Esophagus (tissue), 2 donors: ENCODE measurements around the gene SULF2. TPM values are rescaled to one million over a fixed set of nuclear protein-coding genes. Genes with fewer than 3 reads are reported as not detected.

Experiments used
- H3K27ac ChIP-seq, 2 donors: one replicate each; pipeline ENCODE4 v1.5.1; 2013; ENCODE audit warnings: low read depth in 2 of 2, mild to moderate bottlenecking in 2 of 2, inconsistent platforms in 1 of 2, low read length in 1 of 2, moderate library complexity in 1 of 2
- H3K27me3 ChIP-seq, 2 donors: one replicate each; pipeline ENCODE4 v1.6.1; 2013; ENCODE audit warnings: low read length in 2 of 2, control low read depth in 1 of 2, mild to moderate bottlenecking in 1 of 2; ENCODE audit not compliant: insufficient read depth in 2 of 2, control insufficient read depth in 1 of 2
- H3K36me3 ChIP-seq, 2 donors: one replicate each; pipeline ENCODE4 v1.6.1; 2013; ENCODE audit warnings: low read length in 1 of 2; ENCODE audit not compliant: control insufficient read depth in 2 of 2, insufficient read depth in 2 of 2
- H3K4me1 ChIP-seq, 2 donors: one replicate each; pipeline ENCODE4 v1.6.1; 2013; ENCODE audit warnings: low read length in 1 of 2; ENCODE audit not compliant: control insufficient read depth in 2 of 2, insufficient read depth in 2 of 2
- H3K4me3 ChIP-seq, 2 donors: one replicate each; pipeline ENCODE4 v1.5.1; 2013; ENCODE audit warnings: low read length in 2 of 2, mild to moderate bottlenecking in 2 of 2, low read depth in 1 of 2, moderate library complexity in 1 of 2
- H3K9me3 ChIP-seq, 2 donors: one replicate each; pipeline ENCODE4 v1.6.1; 2013; ENCODE audit warnings: mild to moderate bottlenecking in 2 of 2, low read depth in 1 of 2, low read length in 1 of 2, moderate library complexity in 1 of 2; ENCODE audit not compliant: control insufficient read depth in 2 of 2, insufficient read depth in 1 of 2
- WGBS, 2 donors: extraction: QIAGEN DNeasy Blood & Tissue Kit; methylation state at CpG; one replicate each; pipeline ENCODE4 v1.1.7; 2013; 5-methylcytosine and 5-hydroxymethylcytosine counted together
- polyA plus RNA-seq, 2 donors: library from polyadenylated mRNA; stranded (reverse); fragments of 200-250 nt; gene quantifications; one replicate each; pipeline ENCODE4 v1.2.3, GENCODE V29; 2013
- donor health status: healthy with polysubstance abuse.
- donor health status: Bipolar disorder and iron deficiency.

The SULF2 gene
- polyA plus RNA-seq, 2 donors: 47.3 to 153 TPM

DNA sequence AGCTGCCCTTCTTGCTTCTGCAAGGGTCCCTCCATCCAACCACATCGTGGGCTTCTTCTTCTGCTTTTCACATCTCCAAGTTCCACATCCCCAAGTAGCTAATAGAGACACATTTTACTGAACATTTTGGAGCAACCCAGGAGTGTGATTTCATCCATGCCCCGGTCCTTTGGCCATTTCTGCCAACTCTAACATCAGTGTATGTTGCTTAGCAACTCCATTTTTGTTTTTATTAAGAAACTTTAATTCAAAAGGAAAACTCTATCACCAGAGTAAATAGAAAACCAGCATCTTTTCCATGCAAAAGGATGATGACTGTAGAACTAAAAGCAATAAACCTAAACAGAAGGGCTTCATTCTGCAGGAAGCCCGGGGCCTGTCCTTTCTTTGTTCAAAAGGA, 32.7 kb upstream of the SULF2 start:
- Histone ChIP-seq H3K4me1 (peaks cover 4 to 7% of the 10 kb centered on the region in 2 donors), H3K27ac (no peak overlapping the region), H3K36me3 (no peaks in the 10 kb centered on the region), H3K9me3 (no peaks in the 10 kb centered on the region), H3K27me3 (no peaks in the 10 kb centered on the region), H3K4me3 (no peak overlapping the region)
- WGBS, 2 donors: 41 to 43% methylated on average over 3 of the region's 3 CpGs

DNA sequence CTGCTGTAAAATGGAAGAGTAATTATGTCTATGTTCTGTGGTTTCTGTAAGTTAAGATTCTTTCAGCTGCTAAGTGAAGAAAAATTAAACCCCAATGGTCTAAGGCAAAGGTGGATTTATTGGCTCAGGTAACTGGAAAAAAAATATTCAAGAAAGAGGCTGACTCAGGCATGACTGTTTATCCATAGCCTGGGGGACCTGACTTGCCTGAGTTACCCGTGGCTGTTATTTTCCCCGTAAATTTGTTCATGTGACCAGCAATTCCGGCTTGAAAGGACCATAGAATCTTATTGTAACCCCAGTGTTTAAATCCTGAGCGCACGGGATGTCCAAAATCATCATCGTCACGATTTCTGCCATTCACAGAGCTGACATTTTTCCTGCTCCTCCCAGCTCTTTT, 32.3 kb upstream of the SULF2 start:
- Histone ChIP-seq H3K4me1 (peaks cover 4 to 7% of the 10 kb centered on the region in 2 donors), H3K9me3 (no peaks in the 10 kb centered on the region), H3K36me3 (no peaks in the 10 kb centered on the region), H3K4me3 (no peak overlapping the region), H3K27ac (no peak overlapping the region), H3K27me3 (no peaks in the 10 kb centered on the region)
- WGBS, 2 donors: 46 to 60% methylated on average over 7 of the region's 7 CpGs

DNA sequence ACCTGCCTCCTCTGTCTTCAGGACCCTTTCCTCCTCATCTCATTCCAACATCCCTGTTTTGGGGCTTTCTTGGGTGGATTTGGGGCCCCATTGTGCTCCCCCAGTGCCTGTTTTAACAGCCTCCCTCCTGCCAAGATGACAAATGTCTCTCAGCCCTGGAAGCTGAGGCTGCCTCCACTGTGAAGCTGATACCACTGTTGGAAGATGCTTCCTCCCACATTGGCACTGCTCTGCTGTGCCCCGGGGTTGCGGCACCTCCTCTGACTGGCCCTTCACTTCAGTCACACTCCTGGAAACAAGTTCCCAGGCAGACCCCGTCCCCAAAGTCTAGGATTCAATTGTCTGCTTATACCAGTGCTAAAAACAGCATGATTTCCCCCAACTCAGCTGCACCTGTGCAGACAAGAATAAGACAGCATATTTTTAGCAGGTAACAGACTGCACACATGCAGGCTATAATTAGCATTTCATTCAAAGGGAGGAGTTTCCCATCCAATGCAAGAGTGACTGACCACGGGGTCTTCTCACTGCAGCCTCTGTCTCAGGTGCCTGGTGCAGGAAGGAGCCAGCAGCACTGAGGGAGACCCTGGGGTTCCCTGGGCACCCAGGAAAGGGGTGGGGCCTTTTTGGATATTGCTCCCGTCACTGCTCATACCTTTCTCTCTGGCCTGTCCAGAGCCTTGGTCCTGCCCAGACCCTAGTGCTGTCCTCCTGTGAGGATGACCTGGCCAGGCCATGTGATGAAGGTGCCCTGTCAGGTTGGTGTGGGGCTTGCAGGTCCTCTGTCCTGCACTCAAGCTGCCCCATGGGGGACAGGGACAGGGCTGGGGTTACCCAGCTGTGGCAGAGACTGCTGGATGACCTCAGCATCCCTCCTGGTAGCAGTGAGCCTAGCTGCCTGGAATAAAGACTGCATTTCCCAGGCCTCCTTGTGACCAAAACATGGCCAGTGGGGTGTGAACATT, 31.5 kb upstream of the SULF2 start:
- Histone ChIP-seq H3K36me3 (no peaks in the 10 kb centered on the region), H3K4me1 (peaks cover 4 to 7% of the 10 kb centered on the region in 2 donors), H3K27ac (no peak overlapping the region), H3K9me3 (no peaks in the 10 kb centered on the region), H3K27me3 (no peaks in the 10 kb centered on the region), H3K4me3 (no peak overlapping the region)
- WGBS, 2 donors: 48 to 52% methylated on average over 5 of the region's 5 CpGs

DNA sequence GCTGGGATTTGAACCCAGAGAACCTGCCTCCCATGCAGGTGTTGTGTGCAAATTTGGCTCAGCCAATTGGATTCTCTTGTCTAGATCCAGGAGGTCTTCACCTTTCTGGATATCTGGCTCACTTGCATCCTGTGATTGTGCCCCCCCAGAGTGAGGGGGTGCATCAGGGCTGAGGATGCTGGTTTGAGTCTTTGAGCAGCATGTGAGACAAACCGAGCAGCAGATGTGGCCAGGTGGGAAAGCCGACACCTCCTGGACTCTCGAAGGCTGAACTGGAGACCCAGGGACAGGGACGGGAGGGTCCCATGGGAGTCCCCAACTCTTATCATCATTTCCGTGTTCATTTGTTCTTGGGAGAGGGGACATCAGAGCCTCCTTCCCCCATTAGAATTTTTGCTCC, 30.6 kb upstream of the SULF2 start:
- H3K36me3 ChIP-seq: no peaks in the 10 kb centered on the region
- no peak overlapping the region for H3K27ac ChIP-seq
- H3K4me1 ChIP-seq: peaks cover 4% of the 10 kb centered on the region in 2 donors
- H3K9me3 ChIP-seq: no peaks in the 10 kb centered on the region
- no peak overlapping the region for H3K4me3 ChIP-seq
- WGBS, 2 donors: 57 to 84% methylated on average over 5 of the region's 5 CpGs
- H3K27me3 ChIP-seq: no peaks in the 10 kb centered on the region

DNA sequence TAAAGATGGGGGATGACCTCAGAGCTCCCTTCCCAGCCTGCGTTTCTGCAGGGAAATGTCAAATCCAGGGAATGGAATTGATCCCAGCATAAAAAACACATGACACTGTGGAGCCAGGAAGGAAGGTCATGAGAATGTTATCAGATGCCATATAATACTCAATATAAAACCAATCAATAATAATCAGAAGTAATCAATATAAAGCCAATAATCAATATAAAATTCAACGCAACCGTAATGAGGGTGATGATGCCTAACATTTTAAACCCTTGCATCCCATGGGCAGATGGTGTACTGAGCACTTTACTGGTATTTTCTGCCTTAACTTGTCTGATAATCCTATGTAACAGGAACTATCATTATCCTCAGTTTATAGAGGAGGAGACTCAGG, 30.1 kb upstream of the SULF2 start:
- 90 to 92% methylated on average over 3 of the region's 3 CpGs for WGBS, 2 donors
- H3K4me1 ChIP-seq: peaks cover 4% of the 10 kb centered on the region in 2 donors
- H3K36me3 ChIP-seq: no peaks in the 10 kb centered on the region
- no peak overlapping the region for H3K27ac ChIP-seq
- no peaks in the 10 kb centered on the region for H3K27me3 ChIP-seq
- no peaks in the 10 kb centered on the region for H3K9me3 ChIP-seq
- H3K4me3 ChIP-seq: no peak overlapping the region

DNA sequence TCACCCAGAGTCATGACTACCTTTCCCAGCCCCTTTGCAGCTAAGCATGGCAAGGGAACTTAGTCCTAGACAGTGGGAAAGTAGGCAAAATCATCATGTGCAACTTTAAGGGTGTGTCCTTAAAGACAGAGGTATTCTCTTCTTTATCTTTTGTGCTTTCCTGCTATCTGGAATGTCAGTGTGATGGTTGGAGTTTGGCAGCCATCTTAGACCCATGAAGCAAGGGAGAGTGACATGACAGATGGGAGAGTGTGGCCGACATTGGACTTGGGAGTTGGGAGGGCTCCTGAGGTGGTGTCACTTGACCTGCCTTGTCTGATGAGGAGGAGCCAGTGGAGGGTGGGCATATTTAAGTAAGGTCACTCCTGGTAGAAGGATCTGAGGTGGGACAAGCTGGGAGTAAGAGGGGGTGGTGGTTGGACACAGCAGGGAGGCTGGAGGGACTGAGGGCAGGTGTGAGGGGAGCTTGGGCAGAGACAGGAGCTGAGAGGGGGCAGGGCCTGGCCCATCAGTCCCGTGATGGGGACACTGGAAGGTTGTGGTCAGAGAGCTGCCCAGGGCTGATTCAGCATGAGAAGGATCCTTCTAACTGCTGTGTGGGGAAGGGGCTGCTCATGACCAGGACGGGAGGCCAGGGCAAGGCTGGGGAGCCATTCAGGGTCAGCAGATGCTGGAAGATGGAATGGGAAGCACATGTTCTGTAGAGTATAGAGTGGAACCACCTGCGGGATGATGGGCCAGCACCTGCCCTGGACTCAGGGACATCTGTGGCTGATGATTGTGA, 29.5 kb upstream of the SULF2 start:
- H3K9me3 ChIP-seq: no peaks in the 10 kb centered on the region
- H3K4me1 ChIP-seq: peaks cover 4 to 8% of the 10 kb centered on the region in 2 donors
- 81 to 86% methylated on average over 4 of the region's 4 CpGs for WGBS, 2 donors
- H3K4me3 ChIP-seq: no peak overlapping the region
- no peak overlapping the region for H3K27ac ChIP-seq
- H3K27me3 ChIP-seq: no peaks in the 10 kb centered on the region
- no peaks in the 10 kb centered on the region for H3K36me3 ChIP-seq

DNA sequence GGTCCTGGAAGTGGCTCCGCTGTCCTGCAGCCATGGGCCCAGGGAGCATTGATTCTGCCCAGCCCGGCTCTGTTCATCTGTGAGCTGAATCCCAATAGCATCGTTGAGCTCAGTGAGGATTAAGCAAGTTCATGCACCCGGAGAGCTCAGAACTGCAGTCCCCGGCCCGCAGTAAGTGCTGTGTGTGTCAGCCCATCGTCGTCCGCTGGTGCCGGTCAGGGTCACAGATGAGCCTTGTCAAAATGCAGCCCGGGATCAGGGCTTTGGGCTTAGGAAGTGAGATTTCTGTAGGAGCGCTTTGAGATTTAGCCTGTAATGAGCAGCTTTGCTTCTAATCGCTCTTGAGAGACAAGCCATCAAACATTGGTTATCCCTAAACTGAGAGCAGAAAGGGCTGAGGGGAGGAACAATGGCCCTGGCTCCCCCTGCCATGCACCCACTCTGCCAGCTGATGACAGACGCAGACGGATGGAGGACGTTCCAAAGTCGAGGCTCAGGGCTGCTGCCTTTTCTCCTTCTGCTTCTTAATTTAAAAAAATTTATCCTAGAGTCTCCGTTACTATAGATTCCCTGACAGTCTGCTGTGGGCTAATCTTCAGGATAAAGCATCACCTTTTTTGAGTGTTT, 25.6 kb upstream of the SULF2 start:
- H3K4me3 ChIP-seq: no peak overlapping the region
- H3K9me3 ChIP-seq: no peaks in the 10 kb centered on the region
- H3K27me3 ChIP-seq: no peaks in the 10 kb centered on the region
- peaks cover 5 to 6% of the 10 kb centered on the region in 2 donors for H3K4me1 ChIP-seq
- H3K27ac ChIP-seq: no peak overlapping the region
- WGBS, 2 donors: 67 to 70% methylated on average over 18 of the region's 18 CpGs
- no peaks in the 10 kb centered on the region for H3K36me3 ChIP-seq

DNA sequence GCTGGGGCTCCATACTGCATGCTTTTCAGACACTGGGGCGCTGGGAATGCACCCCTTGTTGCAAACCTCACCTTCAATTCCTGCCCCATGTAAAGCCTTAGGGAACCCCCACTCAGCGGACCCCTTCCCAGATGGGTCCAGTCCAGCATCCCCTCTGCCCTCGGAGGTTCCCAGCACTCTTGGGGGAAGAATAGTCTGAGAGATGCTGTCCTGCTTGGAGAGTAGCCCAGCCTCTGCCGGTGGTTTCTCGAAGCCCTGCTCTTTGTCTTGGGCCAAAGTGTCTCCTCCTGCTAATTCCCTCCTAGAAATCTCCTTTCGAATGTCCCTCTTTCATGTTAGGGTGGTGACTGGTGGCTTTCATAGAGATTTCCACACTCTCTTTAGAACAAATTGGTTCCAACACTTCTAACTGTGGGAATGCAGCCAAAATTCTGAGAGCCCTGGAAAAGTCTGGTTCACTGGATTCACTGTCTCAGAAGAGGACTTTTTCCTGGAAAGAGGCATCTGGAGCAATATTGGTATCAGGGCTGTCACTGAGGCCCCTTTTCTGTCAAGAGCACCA, 24.9 kb upstream of the SULF2 start:
- Histone ChIP-seq H3K4me1 (peaks cover 5 to 6% of the 10 kb centered on the region in 2 donors), H3K36me3 (no peaks in the 10 kb centered on the region), H3K9me3 (no peaks in the 10 kb centered on the region), H3K27ac (peak overlapping the region in 1 of 2 donors; percentile 44), H3K27me3 (no peaks in the 10 kb centered on the region), H3K4me3 (no peak overlapping the region)
- 46 to 51% methylated on average over 6 of the region's 6 CpGs for WGBS, 2 donors
